ENCODE results near the gene ST6GALNAC2.

Gene ST6GALNAC2

DNA sequence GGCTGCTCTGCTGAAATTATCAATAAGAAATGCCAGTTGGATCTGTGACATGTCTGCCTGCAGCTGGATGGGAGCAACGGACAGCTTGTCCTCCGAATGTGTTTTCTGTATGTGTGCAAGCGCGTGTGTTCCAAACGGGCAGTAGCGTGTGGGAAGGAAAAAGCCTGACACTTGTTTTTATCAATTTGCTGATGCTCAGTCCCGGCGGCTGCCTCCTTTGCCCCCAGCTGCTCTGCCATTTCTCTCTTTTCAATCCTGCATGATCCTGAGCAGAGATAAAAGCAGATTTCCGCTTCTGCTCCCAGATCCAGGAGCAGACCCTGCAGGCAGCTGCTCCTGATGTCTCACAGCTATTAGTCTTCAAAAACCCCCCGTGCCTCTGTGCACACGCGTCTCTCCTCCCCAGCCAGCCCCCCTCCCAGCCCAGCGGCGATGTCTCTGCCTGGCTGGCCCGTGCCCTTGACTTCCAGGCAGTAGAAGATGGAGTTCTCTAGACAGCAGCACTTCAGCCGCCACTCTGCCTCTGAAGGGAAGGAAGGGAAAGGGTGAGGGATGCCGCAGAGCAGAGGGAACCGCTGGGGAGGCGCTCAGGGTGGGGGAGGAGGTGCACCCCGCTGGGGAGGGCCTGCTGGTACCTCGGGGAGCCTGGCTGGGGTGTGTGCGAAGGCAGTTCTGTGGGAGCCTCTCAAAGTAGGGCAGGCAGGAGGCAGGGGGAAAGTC lies 41.7 kb downstream of the ST6GALNAC2 start:
- TF ChIP-seq, protein P1, sequence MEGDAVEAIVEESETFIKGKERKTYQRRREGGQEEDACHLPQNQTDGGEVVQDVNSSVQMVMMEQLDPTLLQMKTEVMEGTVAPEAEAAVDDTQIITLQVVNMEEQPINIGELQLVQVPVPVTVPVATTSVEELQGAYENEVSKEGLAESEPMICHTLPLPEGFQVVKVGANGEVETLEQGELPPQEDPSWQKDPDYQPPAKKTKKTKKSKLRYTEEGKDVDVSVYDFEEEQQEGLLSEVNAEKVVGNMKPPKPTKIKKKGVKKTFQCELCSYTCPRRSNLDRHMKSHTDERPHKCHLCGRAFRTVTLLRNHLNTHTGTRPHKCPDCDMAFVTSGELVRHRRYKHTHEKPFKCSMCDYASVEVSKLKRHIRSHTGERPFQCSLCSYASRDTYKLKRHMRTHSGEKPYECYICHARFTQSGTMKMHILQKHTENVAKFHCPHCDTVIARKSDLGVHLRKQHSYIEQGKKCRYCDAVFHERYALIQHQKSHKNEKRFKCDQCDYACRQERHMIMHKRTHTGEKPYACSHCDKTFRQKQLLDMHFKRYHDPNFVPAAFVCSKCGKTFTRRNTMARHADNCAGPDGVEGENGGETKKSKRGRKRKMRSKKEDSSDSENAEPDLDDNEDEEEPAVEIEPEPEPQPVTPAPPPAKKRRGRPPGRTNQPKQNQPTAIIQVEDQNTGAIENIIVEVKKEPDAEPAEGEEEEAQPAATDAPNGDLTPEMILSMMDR (IDR thresholded peaks at IDR 0.05; ENCODE audit: low read depth, low read length, missing control alignments), result no peak
- DNase-seq (ENCODE audit: extremely low read depth, low read depth), result no peak
- H3K4me3 ChIP-seq (replicated peaks; ENCODE audit: low read depth, low read length), result no peak overlapping the region

DNA sequence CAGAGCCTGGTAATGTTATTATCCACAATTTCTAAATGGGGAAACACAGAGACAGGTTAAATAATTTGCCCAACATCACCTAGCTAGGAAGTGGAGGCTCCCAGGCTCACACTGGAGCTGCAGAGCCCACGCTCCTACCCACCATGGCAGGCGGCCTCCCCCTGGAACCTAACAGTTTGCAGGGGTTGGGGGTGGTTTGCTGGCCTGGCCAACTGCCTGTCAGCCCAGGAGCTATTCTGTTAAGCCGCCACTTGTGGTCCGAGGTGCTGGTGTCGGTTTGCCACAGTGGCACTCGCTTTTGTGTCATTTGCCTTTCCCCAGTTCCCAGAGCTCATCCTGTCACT lies 42.2 kb downstream of the ST6GALNAC2 start:
- no peak overlapping the region for H3K4me3 ChIP-seq (replicated peaks; ENCODE audit: low read depth, low read length)
- TF ChIP-seq, protein P1 (IDR thresholded peaks at IDR 0.05; ENCODE audit: low read depth, low read length, missing control alignments), result no peak
- no peak for DNase-seq (ENCODE audit: extremely low read depth, low read depth)

DNA sequence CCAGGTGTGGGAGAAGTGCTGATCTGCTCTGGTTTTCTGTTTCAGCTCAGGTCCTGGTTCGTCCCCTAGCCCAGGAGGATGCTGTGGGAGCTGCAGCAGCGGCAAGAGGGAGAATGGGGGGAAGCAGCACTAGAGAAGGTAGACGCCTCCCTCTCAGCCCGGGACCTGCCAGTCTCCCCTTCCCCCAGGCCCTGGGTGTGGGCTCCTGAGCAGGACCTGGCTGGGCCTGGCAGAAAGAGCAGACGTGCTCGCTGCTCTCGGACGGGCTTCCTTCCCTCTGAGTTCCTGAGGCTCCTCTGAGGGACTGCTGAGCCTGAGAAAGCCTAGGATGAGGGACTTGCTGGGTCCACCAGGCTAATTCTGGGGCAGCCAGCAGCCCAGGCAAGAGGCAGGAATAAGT lies 42.7 kb downstream of the ST6GALNAC2 start:
- no peak overlapping the region for H3K4me3 ChIP-seq (replicated peaks; ENCODE audit: low read depth, low read length)
- no peak for DNase-seq (ENCODE audit: extremely low read depth, low read depth)
- TF ChIP-seq, protein P1 (IDR thresholded peaks at IDR 0.05; ENCODE audit: low read depth, low read length, missing control alignments), result no peak

DNA sequence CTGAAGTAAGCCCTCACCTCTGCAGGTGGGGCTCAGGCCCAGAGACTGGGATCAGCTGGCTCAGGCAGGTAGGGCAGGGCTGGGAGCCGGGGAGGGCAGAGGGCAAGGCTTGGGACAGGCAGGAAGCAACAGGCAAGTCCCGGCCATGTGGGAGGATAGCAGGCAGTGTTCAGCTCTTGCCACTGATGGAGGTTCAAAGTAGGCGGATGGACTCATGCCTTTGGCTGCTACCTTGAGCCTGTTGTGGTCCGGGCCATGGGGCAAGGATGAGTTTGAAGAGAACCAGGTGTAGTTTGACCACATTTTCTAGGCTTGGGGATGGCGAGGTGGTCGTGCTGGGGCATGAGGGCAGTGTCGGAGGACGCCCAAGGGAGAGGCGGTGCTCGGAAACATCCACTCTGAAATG lies 43.1 kb downstream of the ST6GALNAC2 start:
- no peak for DNase-seq (ENCODE audit: extremely low read depth, low read depth)
- H3K4me3 ChIP-seq (replicated peaks; ENCODE audit: low read depth, low read length), result no peak overlapping the region
- TF ChIP-seq, protein P1 (IDR thresholded peaks at IDR 0.05; ENCODE audit: low read depth, low read length, missing control alignments), result no peak

DNA sequence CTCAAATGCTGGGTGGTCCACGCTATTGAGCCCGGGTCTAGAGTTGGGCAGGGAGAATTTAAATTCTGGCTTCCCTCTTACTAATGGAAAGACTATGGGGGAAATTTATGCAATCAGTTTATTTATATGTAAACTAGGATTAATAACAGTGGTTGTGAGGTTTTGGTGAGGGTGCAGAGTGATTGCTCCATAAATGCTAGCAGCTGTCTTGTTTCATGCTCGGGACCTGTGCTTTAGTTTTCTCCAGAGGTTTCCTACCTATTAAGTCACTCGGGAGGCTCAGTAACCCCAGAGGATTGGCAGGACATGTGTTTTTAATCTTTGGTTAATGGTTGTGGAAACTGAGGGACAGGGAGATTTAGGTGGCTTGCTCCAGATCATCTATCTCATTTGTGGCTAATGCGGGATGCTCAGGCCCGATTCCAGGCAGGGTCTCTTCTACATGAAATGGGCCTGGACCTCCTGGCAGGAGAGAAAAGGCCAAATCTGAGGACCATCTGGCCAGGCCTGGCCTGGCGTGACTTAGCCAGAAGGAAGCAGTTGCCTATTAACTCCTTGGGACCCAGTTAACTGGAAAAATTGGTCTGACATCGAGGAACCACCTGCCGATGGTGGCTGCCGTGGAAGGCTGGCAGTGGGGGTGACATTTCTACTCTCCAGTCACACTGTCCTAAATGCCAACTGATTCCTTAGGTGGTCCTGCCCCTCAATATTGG lies 43.8 kb downstream of the ST6GALNAC2 start:
- H3K4me3 ChIP-seq (replicated peaks; ENCODE audit: low read depth, low read length), result no peak overlapping the region
- no peak for DNase-seq (ENCODE audit: extremely low read depth, low read depth)

DNA sequence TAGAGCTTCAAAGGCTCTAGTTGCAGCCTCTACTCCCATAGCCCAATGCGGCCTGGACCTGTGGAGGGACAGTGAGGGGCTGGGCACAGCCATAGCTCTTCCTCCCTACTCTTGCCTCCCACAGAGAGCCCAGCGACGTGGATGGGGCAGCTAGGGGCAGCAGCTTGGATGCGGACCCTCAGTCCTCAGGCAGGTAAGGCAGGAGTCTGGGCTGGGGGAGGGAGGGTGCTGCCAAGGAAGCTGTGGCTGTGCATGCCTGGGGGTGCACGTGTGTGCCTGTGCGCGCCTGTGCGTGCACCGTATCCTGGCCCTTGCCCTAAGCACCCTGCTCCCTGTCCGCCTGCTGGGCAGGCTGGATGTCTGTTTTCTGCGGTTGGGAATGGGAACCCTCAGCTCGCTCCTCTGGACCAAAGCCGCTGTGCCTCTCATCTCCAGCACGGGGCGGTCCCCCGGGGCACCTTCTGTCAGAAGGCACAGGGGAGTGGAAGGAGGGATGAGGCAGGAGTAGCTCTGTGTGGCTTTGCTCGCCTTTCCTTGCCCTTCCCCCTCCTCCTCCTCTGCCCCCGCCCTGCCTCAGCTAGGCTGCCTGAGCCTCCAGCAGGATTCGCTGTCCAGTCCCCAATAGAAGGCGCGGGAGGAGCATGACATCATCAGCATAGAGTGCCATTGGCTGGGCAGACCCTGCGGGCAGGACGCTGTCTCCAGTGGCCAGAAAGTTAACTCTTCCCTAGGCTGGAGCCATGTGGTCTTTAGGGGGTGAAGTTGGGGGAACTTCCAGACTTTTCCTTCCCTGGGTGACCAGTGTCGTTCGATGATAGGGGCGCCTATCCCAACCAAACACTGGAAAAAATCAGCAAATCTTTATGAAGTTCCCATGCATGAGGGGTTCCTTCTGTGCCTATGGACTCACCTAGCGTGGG lies 45.0 kb downstream of the ST6GALNAC2 start:
- H3K4me3 ChIP-seq (replicated peaks; ENCODE audit: low read depth, low read length), result peak overlapping the region; percentile 22; the same call in 1 of the 2 replicates
- TF ChIP-seq, protein P1 (IDR thresholded peaks at IDR 0.05; ENCODE audit: low read depth, low read length, missing control alignments), result no peak
- DNase-seq (ENCODE audit: extremely low read depth, low read depth), result peak; percentile 95

More for the DNA sequence above, 43.8 kb downstream of the ST6GALNAC2 start:
- TF ChIP-seq, protein P1 (IDR thresholded peaks at IDR 0.05; ENCODE audit: low read depth, low read length, missing control alignments), result no peak

Data from HFF-Myc (cell line).